NCI-H1417 (cell line): ENCODE data around the gene TLX2.
A peak's percentile ranks its signal among the peaks of the same experiment; 100 is the strongest.

Experiments used
- DNase-seq, 3 experiments: peaks; one replicate each; lab custom pipeline; 2025; lab: John Stamatoyannopoulos, UW

The TLX2 gene

GRCh38 chr2:74496997-74497776, 17.1 kb upstream of the TLX2 start:
- peak in 2 of 3 experiments; percentile 50 to 56 for DNase-seq

GRCh38 chr2:74497777-74498499, 16.3 kb upstream of the TLX2 start:
- peak in 2 of 3 experiments; percentile 79 to 81 for DNase-seq

DNA sequence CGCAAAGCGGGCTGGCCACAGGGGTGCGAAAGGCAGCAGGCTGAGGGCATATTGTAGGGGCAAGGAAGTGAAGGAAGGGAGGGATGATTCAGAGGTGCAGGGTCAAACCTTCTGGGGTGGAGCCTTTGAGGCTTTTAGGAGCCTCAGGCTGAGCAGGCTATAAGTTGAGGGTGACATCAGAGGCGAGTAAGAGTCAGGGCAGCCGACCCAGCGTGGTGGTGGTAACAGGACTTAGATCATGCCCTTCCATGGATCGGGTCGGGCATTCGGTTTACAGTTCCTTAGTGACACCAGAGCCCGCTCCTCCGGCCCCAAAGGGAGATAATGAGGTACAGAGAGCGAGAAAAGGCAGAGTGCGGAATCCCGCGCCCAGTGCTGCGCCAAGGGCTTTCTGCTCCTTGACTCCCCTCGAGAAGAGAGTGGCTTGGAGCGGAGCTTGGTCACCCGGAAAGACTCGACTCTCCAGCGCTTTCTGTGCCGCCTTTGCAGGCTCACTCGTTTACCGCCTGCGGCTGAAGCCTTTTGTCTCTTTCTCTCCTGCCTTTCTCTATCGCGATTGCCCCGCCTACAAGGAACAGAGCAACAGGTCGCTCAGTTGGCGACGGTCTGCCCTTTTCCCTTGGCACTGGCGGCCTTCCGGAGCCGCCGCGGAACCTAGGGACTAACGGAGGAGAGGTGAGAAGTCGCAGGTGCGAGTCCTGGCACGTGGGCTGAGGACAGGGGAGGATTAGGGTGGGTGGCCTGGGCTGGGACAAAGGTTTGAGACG, 15.6 kb upstream of the TLX2 start:
- peak in 1 of 3 experiments; percentile 49 for DNase-seq

DNA sequence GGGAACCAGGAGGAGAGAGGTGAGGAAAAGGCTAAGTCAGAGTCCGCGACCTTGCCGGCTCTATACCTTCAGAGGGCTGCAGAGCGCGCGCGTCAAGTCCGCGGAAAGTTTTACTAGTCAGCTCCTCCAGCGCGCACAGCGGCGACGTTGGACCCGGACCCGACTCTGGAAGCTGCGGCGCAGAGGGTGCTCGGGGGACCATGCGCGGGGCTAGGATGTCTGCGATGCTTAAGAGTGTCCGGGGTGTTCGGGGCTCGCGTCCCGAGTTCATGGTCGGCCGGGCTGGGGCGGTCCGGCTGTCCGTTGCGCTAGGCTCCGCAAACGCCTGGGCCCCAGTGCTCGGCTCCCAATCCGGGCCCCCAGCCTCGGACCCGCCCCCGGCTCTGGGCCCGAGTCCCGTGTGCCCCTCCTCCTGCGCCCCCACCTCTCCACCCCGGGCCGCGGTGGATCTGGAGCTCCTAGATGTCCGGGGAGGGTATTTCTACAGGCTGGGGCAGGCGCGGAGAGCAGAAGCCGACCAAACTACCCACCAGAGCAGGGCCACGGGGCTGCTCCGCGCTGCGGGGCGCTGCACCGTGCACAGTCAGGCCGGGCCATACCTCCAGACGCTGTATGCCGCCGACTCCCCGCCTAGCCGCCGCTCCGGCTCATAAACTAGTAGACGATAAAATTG, 14.8 kb upstream of the TLX2 start, which contains the start of gene LBX2:
Gene LBX2, minus strand, starts transcription at position 337 of the 673 bp plus-strand sequence. Its CDS starts 66 bp downstream, at position 271.
- DNase-seq: no peak

- no peak for DNase-seq
These were observed 14.2 kb upstream of the TLX2 start for GRCh38 chr2:74499940-74500577.

- DNase-seq: no peak
These were observed 13.7 kb upstream of the TLX2 start for GRCh38 chr2:74500578-74500946.

- no peak for DNase-seq
These were observed 12.7 kb upstream of the TLX2 start for GRCh38 chr2:74501335-74502071.

DNA sequence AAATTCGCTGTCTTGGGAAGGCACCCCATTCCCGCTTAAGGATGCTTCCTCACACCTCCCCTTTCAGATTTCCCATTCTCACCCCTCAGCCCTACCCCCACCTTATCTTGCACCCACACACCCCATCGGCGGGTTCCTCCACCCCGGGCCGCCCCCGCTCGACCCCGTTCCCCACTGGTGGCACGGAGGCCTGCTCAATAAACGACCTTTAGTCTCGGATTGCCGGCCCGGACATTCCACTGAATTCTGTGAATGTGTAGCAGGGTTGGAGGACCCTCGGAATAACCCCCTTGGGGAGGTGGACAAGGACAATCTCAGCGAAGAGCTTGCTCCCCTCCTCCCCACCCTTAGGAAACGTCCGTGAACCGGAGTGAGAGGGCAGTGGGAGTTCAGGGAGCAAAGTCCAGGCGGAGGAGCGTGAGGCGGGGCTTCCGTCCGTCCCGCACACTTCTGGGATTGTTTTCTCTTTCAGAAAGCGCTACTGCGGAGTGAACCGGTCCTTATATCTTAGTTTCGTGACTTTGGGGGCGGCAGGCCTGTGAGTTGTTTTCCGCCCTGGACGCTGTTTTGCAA, 12.0 kb upstream of the TLX2 start:
- no peak for DNase-seq

DNA sequence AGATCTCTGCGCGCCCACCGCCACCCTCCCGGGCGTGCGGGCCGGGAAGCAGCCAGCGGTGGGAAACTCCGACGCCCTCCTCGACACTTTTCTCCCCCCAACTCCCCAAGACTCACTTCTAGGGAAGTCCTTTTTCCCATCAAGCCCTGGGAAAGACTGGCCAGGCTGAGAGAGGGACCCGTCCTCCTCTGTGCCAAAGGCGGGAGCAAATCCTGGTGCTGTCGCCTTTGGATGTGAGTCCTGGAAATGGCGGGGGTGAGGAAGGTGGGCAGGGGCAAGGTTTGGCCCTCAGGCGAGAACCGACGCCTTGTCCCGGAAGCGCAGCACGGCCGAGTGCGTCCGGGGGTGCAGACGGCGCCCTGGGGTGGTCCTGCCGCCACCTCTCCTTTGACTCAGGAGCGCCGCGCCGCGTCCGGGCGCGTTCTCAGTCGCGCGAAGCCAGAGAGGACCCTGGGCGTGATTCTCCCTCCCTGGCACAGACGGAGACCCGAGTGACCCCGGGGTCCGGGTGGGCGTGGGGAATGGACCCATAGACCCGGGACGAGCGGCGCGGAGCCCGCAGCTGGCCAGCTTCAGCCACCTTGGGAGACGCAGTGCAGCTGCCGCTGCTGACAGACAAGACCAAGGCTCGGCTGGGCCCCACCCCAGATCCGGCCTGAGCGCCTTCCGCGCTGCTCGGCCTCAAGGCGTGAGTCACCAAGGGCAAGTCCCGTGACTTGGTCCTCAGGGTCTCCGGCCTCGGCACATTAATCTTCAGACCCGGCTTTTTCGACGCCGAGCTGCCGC, 11.3 kb upstream of the TLX2 start:
- DNase-seq: no peak

DNA sequence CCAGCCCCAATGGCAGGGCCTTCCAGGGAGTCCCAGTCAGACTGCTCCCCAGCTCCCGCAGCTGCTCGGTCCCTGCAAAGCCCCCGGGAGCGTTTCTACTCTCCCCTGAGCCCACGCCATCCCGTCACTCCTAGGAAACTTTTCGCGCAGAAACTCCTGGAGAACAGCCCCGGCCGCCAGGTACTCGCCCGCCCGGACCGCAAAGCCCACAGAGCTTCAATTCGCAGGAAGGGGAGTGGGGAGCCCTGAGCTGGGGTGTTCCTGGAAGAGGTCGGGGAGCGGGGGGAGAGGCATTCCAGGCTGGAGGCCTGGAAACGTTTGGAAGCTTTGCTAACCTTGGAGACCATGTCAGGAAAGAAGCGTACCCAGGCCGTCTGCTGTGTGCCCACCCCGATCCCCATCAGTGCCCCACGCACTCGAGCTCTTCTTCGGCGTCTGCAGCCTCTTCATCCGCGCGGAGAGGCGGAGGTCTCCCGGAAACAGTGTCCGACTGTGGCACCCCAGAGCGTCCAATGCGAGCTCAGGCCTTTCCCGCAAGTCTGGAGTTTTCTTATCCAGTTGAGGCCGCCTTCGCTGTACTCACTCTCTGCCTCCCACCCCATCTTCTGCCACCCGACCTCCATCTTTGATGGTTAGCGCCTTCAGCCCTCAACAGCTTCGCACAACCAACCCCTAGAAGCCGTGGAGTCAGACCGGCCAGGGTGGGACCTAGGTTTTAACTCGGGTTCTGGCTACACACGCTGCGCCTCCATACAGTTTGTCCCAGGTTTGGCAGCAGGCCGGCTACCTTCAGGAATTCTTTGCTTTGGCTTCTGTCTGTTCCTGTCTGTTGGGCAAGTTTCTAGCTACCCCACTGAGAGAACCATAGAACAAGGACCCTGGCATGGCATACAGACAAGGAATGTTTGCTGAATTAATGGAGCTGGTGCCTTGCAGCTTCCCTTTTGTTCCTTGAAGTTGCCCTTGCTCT, 10.5 kb upstream of the TLX2 start:
- no peak for DNase-seq

- no peak for DNase-seq
These were observed 9.7 kb upstream of the TLX2 start for GRCh38 chr2:74504591-74504990.

DNA sequence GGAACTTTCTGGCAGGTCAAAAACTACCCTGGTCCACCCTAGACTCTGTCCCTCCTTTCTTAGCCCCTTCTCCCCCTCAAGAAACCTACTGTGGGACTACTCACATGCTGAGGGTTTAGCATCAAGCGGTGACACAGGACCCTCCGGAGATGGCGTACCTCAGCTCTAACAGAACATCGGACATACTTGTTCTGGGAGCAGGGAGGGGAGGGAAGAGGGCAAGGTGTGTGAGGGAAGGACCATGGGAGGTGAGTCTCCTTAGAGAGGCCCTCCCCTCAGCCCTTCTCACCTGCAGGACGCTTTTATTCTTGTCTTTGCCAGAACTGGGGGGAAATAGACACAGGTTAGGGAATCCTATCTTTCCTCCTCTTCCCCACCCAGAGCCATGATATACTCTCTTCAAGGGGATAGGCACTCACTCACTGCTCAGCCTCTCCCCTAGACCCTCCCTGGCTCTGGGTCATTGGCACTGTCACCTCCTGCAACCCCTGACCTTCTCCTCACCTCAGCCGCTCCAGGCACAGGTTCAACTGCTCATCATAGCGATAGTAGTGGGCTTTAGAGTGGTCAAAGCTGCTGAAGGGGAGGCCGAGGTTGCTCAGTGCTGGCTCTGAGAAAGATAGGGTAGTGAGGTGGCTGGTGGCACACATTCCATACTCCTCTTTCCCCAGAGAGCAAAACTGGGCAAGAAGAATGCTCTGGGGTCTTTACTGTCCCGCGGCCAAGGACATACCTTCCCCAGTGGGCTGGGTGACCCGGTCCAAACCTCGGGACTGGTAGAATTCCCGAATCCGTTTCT, 8.6 kb upstream of the TLX2 start:
- DNase-seq: no peak

DNA sequence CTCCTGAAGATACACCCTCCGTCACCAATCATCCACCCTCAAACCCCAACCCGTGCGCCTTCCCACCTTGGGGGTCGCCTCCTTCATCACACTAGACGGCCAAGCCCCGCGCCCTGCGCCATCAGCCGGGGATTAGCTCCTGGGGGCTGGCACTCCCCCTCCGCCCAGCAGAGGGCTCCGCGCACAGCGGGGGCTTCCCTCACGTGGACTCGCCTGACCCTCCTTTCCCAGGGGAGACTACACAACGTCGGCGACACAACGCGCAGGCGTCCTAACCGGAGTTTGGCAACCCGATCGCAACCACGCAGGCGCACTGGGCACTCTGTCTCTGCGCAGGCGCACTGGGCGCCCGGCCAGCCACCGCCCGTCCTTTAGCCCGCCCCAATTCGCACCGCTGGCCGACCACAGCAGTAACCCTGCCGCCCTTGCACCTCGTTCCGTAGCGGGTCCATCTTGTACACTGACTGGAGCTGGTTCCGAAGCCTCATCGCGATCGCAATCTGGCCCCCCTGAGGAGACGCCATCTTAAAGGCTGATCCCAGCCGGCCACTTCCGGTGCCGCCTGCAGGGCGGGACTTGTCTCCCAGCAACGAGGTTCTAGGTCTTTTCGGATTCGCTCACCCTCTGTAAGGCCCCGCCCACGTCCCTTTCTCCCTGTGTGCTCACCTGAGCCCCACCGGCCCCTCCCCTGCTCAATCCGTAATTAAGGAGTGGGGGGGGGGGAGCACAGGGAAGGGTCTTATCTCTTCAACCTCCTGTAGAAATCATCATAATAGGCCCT, 6.9 kb upstream of the TLX2 start, which contains the start of gene PCGF1:
Gene PCGF1, minus strand, starts transcription at position 551 of the 781 bp plus-strand sequence. Its CDS starts 27 bp downstream, at position 524.
- peak; percentile 94 to 100 (median 100) for DNase-seq

GRCh38 chr2:74507926-74508520, 6.2 kb upstream of the TLX2 start:
- DNase-seq: peak in 1 of 3 experiments; percentile 94

GRCh38 chr2:74510272-74510671, 4.0 kb upstream of the TLX2 start:
- no peak for DNase-seq
